Calu3 (cell line): ENCODE data around the gene OR2L3. TPM values are rescaled to one million over a fixed set of nuclear protein-coding genes. Genes with fewer than 3 reads are reported as not detected.
"Not testable (repeated sequence)": the region's sequence is repeated elsewhere in the genome, so short reads cannot be mapped to it uniquely, and the experiment has no call there.

ENCODE experiments used
- BruUV-seq: library from RNA; stranded (reverse); fragments of 400-500 nt; replicated peaks from 2 replicates; lab custom pipeline; 2021; lab: Mats Ljungman, UMichigan
- CTCF ChIA-PET: fragments of 300-600 bp; sonication (Branson Sonifier 250); formaldehyde crosslinking; loops from one replicate; lab custom pipeline; 2022; ENCODE audit warnings: antibody characterized with exemption; lab: Charles Lee
- DNase-seq: peaks from one replicate; pipeline ENCODE4 v3.0.0; 2022
- H3K27ac Mint-ChIP-seq: one replicate; pipeline ENCODE4 v1.8.0; 2022; ENCODE audit warnings: mixed read lengths; ENCODE audit not compliant: unreplicated experiment
- H3K27me3 Mint-ChIP-seq: one replicate; pipeline ENCODE4 v1.8.0; 2022; ENCODE audit warnings: mixed read lengths; ENCODE audit not compliant: unreplicated experiment
- H3K36me3 Mint-ChIP-seq: one replicate; pipeline ENCODE4 v1.8.0; 2022; ENCODE audit warnings: mild to moderate bottlenecking, moderate library complexity, mixed read lengths; ENCODE audit not compliant: insufficient read depth, unreplicated experiment
- H3K4me1 Mint-ChIP-seq: one replicate; pipeline ENCODE4 v1.8.0; 2022; ENCODE audit warnings: mild to moderate bottlenecking, low read depth, mixed read lengths; ENCODE audit not compliant: unreplicated experiment
- H3K4me3 Mint-ChIP-seq: one replicate; pipeline ENCODE4 v1.8.0; 2022; ENCODE audit warnings: mild to moderate bottlenecking, low read depth, moderate library complexity, mixed read lengths; ENCODE audit not compliant: unreplicated experiment
- H3K9me3 Mint-ChIP-seq: one replicate; pipeline ENCODE4 v1.8.0; 2022; ENCODE audit warnings: low read depth, mixed read lengths; ENCODE audit not compliant: unreplicated experiment
- intact Hi-C: fragments of 100-400 bp; cut with micrococcal nuclease; formaldehyde crosslinking; loops from one replicate; pipeline ENCODE4 v1.10.0; 2022; ENCODE audit not compliant: unreplicated experiment
- total RNA-seq: library from RNA; stranded (reverse); gene quantifications from 2 replicates; pipeline ENCODE4 v1.2.3, GENCODE V29; 2022
- TF ChIP-seq, protein P1 (sequence below): fragments of 200-600 bp; IDR thresholded peaks from one replicate; pipeline ENCODE4 v1.8.0; 2022; ENCODE audit warnings: antibody characterized with exemption; ENCODE audit not compliant: unreplicated experiment

OR2L3 gene
- total RNA-seq, 1 experiment from 2014 or later = not detected

- TF ChIP-seq, protein P1, sequence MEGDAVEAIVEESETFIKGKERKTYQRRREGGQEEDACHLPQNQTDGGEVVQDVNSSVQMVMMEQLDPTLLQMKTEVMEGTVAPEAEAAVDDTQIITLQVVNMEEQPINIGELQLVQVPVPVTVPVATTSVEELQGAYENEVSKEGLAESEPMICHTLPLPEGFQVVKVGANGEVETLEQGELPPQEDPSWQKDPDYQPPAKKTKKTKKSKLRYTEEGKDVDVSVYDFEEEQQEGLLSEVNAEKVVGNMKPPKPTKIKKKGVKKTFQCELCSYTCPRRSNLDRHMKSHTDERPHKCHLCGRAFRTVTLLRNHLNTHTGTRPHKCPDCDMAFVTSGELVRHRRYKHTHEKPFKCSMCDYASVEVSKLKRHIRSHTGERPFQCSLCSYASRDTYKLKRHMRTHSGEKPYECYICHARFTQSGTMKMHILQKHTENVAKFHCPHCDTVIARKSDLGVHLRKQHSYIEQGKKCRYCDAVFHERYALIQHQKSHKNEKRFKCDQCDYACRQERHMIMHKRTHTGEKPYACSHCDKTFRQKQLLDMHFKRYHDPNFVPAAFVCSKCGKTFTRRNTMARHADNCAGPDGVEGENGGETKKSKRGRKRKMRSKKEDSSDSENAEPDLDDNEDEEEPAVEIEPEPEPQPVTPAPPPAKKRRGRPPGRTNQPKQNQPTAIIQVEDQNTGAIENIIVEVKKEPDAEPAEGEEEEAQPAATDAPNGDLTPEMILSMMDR = no peak
- BruUV-seq = no TSS peak
- H3K36me3 Mint-ChIP-seq = no peaks in the 10 kb centered on the region
- DNase-seq = no peak
- H3K4me3 Mint-ChIP-seq = no peak overlapping the region
- H3K4me1 Mint-ChIP-seq = no peaks in the 10 kb centered on the region
- intact Hi-C loops = no loop called here
- no peaks in the 10 kb centered on the region for H3K27me3 Mint-ChIP-seq
- CTCF ChIA-PET = no interaction called here
- H3K9me3 Mint-ChIP-seq = peaks cover 20% of the 10 kb centered on the region
- no peak overlapping the region for H3K27ac Mint-ChIP-seq
Observed at GRCh38 chr1:248065071-248065470, 18.4 kb downstream of the OR2L3 start.

- no peak overlapping the region for H3K4me3 Mint-ChIP-seq
- H3K4me1 Mint-ChIP-seq = no peaks in the 10 kb centered on the region
- H3K9me3 Mint-ChIP-seq = peaks cover 22% of the 10 kb centered on the region
- no TSS peak for BruUV-seq
- no peaks in the 10 kb centered on the region for H3K27me3 Mint-ChIP-seq
- no peak for DNase-seq
- intact Hi-C loops = no loop called here
- CTCF ChIA-PET = no interaction called here
- H3K27ac Mint-ChIP-seq = no peak overlapping the region
- no peaks in the 10 kb centered on the region for H3K36me3 Mint-ChIP-seq
- TF ChIP-seq, protein P1 = no peak
Observed at GRCh38 chr1:248065604-248066003, 19.0 kb downstream of the OR2L3 start.

DNA sequence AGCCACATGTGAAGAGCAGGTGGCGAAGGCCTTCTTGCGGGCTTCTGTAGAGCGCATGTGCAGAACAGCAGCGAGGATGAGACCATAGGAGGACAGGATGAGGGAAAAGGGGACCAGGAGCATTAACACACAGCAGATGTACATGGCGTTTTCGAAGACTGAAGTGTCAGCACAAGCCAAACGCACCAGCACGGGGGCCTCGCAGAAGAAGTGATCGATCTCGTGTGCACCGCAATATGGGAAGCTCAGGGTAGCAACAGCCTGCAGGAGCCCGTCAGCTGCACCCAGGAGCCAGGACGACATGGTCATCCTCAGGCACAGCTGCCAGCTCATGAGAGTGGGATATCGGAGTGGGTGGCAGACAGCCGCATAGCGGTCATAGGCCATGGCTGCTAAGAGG is 37.2 kb downstream of the OR2L3 start:
- DNase-seq, H3K27ac Mint-ChIP-seq, BruUV-seq, intact Hi-C loops, CTCF ChIA-PET, H3K36me3 Mint-ChIP-seq, H3K4me3 Mint-ChIP-seq, H3K27me3 Mint-ChIP-seq, H3K4me1 Mint-ChIP-seq: not testable (repeated sequence)
- H3K9me3 Mint-ChIP-seq = peaks cover 18% of the 10 kb centered on the region

DNA sequence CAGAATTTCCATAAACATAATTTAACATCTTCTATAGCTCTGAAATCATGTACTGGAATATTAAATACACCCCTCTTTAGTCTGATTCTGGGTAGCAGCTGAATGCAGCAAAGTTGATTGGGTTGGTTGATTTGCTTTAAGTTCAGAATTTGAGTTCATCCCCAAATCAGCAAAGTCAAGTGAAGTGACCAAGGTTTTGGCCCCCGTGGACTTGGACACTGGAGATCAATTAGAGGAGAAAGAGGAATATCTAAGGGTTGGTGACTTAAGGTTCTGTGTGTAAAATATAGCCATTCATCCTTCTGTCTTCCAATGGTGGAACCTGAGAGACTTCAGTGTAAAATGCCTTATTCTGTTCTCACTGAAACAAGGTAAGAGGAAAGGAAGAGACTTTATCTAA is 48.2 kb downstream of the OR2L3 start, which contains the start of gene OR2L13:
OR2L13 (plus strand) TSS at position 301 of the 400 bp plus-strand sequence. CDS start 4,192 bp downstream, outside the sequence.
- Mint-ChIP-seq H3K9me3 (peaks cover 23% of the 10 kb centered on the region), H3K27ac (no peak within 1 kb of the TSS), H3K4me1 (no peaks in the 10 kb centered on the region), H3K4me3 (no peak within 1 kb of the TSS), H3K36me3 (no peaks in the 10 kb centered on the region), H3K27me3 (no peaks in the 10 kb centered on the region)
- DNase-seq = no peak
- BruUV-seq = no TSS peak
- TF ChIP-seq, protein P1 = no peak
- CTCF ChIA-PET = no interaction called here
- intact Hi-C loops = no loop called here

DNA sequence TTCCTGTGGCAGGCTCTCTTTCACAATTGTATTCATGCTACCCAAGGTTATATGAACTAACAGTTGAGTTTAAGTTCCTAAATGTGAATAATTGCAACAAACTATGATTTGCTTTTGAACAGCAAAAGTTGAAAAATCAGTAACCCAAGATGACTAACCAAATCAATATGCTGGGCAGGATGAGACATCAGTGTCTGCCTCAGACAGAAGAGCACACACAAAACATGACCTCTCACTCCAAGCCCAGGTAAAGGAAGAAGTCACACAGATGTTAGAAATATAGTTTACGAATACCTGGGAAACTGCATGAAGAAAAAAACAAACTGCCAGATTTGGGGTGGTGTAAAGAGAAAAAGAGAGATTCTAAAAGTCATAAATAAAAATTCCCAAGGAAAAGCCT is 51.9 kb downstream of the OR2L3 start:
- Mint-ChIP-seq H3K9me3 (peaks cover 24% of the 10 kb centered on the region), H3K4me3 (no peak overlapping the region), H3K27me3 (no peaks in the 10 kb centered on the region), H3K4me1 (no peaks in the 10 kb centered on the region), H3K36me3 (no peaks in the 10 kb centered on the region), H3K27ac (no peak overlapping the region)
- TF ChIP-seq, protein P1 = no peak
- no TSS peak for BruUV-seq
- DNase-seq = no peak
- CTCF ChIA-PET = no interaction called here
- intact Hi-C loops = no loop called here
